ENCODE data around the gene NOL9.

- TF ChIP-seq CTCF (IDR thresholded peaks at IDR 0.05) (no peak), POLR2A (IDR thresholded peaks at IDR 0.05) (no peak), POLR2AphosphoS5 (IDR thresholded peaks at IDR 0.05) (no peak)
Measured at GRCh38 chr1:6560267-6560666, 6.0 kb upstream of the NOL9 start.

All from upper lobe of left lung (tissue), 4 donors.